Measurements from ENCODE around the gene TMEFF2. TPM values are rescaled to one million over a fixed set of nuclear protein-coding genes. Genes with fewer than 3 reads are reported as not detected.

TMEFF2 gene
- total RNA-seq, 1 donor, result not detected

DNA sequence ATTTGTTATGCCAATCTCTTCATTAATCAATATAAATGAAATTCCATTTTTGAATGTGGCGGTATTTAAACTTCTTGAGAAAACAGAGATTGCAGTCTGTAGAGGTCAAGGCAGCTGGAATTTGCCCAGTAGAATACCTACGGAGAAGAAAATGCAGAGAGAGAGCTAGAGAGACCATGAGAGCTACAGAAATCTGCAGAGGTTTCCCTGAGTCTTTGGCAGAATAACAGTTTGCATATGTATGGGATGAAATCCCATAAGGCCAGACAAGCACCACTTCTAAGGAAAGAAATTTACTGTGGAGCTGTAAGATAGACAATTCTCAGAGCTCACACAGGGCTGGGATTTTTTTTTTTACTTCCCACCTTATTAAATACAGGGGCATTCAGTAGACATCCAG, 23.6 kb upstream of the TMEFF2 start:
- H3K4me3 ChIP-seq (ENCODE audit: low read depth, low read length), result no peak overlapping the region
- DNase-seq (ENCODE audit: low read depth), result no peak
- no peak for TF ChIP-seq CTCF (IDR thresholded peaks at IDR 0.05; ENCODE audit: insufficient read depth, low read depth, low read length)

DNA sequence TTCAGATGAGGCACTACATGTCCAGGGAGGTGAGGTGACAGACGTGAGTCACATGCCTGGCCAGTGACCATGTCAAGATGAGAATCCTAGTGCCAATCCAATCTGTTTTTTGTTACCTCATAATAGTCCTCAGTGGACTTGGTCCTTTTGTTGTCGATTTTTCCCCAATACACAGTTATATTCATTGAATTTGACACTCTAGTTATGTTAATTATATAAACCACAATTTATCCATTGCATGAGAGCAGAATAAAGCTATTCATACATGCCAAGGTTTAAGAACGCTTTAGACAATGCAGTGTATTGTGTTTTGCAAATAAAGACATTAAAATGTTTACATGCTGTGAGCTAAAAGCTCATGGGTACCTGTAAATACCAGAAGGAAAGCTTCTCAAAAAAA, 21.6 kb upstream of the TMEFF2 start:
- no peak overlapping the region for H3K4me3 ChIP-seq (ENCODE audit: low read depth, low read length)
- TF ChIP-seq CTCF (IDR thresholded peaks at IDR 0.05; ENCODE audit: insufficient read depth, low read depth, low read length), result no peak
- no peak for DNase-seq (ENCODE audit: low read depth)

DNA sequence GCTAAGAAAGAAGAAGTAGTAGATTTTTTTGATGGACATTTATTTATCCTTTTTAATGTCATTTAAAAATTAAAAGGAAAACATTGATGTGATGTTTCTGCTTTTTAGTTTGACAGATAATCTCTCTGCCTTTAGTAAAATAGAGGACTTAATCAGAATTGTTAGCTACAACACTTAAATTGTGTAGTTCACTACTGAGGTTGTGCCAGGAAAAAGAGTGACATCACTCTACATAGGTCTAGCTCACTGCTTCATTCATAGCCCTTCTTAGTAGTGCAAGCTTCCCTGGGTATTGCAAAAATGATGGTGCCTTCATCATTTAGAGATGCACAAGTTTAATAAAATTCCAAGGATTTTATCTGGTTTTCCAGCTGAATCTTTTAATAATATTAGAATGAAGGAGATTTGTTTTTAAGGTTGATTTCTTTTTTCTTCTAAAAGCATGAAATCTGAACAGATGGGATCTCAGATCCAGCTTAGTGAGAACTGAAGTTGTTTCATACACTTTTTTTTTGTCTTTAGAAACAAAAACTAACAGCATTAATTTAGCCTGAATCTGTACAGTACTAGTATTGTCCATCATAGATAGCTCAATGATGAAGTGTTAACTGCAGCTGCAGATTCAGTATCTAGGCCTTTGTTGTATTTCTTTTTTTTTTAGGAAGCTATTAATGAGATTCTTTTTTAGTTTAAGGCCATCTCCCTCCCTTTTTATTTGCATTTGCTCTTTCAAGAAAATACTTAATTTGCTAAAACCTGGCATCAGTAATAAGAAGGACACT, 20.6 kb upstream of the TMEFF2 start:
- TF ChIP-seq CTCF (IDR thresholded peaks at IDR 0.05; ENCODE audit: insufficient read depth, low read depth, low read length), result no peak
- H3K4me3 ChIP-seq (ENCODE audit: low read depth, low read length), result no peak overlapping the region
- DNase-seq (ENCODE audit: low read depth), result no peak

GRCh38 chr2:192208848-192209247, 14.1 kb upstream of the TMEFF2 start:
- H3K4me3 ChIP-seq (ENCODE audit: low read depth, low read length), result no peak overlapping the region
- DNase-seq (ENCODE audit: low read depth), result no peak
- TF ChIP-seq CTCF (IDR thresholded peaks at IDR 0.05; ENCODE audit: insufficient read depth, low read depth, low read length), result no peak

- no peak for TF ChIP-seq CTCF (IDR thresholded peaks at IDR 0.05; ENCODE audit: insufficient read depth, low read depth, low read length)
- H3K4me3 ChIP-seq (ENCODE audit: low read depth, low read length), result no peak overlapping the region
- DNase-seq (ENCODE audit: low read depth), result no peak
Observed at GRCh38 chr2:192206399-192206798, 11.7 kb upstream of the TMEFF2 start.

DNA sequence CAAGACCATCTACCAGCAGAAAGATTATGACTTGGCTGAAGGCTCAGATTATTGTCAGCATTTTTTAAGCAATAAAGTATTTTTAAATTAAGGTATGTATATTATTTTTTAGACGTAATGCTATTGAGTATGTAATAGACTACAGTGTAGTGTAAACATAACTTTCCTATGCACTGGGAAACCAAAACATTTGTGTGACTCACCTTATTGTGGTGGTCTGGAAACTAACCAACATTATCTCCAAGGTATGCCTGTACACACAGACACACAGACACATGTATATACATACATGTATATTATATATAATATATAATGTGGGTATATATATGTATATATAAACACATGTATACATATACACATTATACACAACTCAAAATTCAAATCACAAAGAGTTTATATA, 9.1 kb upstream of the TMEFF2 start:
- no peak overlapping the region for H3K4me3 ChIP-seq (ENCODE audit: low read depth, low read length)
- DNase-seq (ENCODE audit: low read depth), result no peak
- no peak for TF ChIP-seq CTCF (IDR thresholded peaks at IDR 0.05; ENCODE audit: insufficient read depth, low read depth, low read length)

GRCh38 chr2:192202373-192202772, 7.6 kb upstream of the TMEFF2 start:
- H3K4me3 ChIP-seq (ENCODE audit: low read depth, low read length), result no peak overlapping the region
- no peak for TF ChIP-seq CTCF (IDR thresholded peaks at IDR 0.05; ENCODE audit: insufficient read depth, low read depth, low read length)
- DNase-seq (ENCODE audit: low read depth), result no peak

Data from fibroblast of villous mesenchyme (primary cell).